GM12878 (cell line): Measurements from ENCODE around the gene PLS1.
"Not testable (repeated sequence)": the region's sequence is repeated elsewhere in the genome, so short reads cannot be mapped to it uniquely, and the experiment has no call there.

Experiments
- CTCF ChIP-seq, 3 experiments: IDR thresholded peaks in 2 of 3; conservative IDR thresholded peaks in 1 of 3; 2 replicates each; pipeline ENCODE4 v1.5.1; 2011; ENCODE audit warnings: low read depth in 3 of 3, low read length in 3 of 3, mild to moderate bottlenecking in 3 of 3, control low read depth in 2 of 3, moderate library complexity in 2 of 3, inconsistent platforms in 1 of 3, mixed read lengths in 1 of 3; ENCODE audit not compliant: control insufficient read depth in 2 of 3, insufficient read depth in 1 of 3; ENCODE audit errors: extremely low read depth in 1 of 3
- EP300 ChIP-seq, 2 experiments: fragments of 150-350 bp in 1 of 2; IDR thresholded peaks; 2 replicates each; pipeline ENCODE4 v1.6.1; 2011 to 2012; ENCODE audit warnings: low read depth in 2 of 2, low read length in 2 of 2, borderline replicate concordance in 1 of 2, improper control_type of control experiment in 1 of 2, inconsistent platforms in 1 of 2; ENCODE audit not compliant: control insufficient read depth in 1 of 2
- MTA2 ChIP-seq: fragments of 450-650 bp; IDR thresholded peaks from 2 replicates; pipeline ENCODE4 v1.6.1; 2016; ENCODE audit warnings: low read depth, mild to moderate bottlenecking, moderate library complexity
- SUZ12 ChIP-seq: fragments of 200-600 bp; sonication (generic); IDR thresholded peaks from one replicate; pipeline ENCODE4 v1.6.1; 2018; ENCODE audit warnings: antibody characterized with exemption, mild to moderate bottlenecking; ENCODE audit not compliant: unreplicated experiment
- TAF1 ChIP-seq: IDR thresholded peaks from 2 replicates; pipeline ENCODE4 v1.6.1; 2011; ENCODE audit warnings: mild to moderate bottlenecking, low read depth, low read length, borderline replicate concordance
- TARDBP ChIP-seq: IDR thresholded peaks from 2 replicates; pipeline ENCODE4 v1.6.1; 2016; ENCODE audit warnings: borderline replicate concordance
- ZBTB11 ChIP-seq: fragments of 450-650 bp; formaldehyde crosslinking; IDR thresholded peaks from 2 replicates; pipeline ENCODE4 v1.5.0; 2022; ENCODE audit warnings: mild to moderate bottlenecking, missing genetic modification characterization
- ZSCAN29 ChIP-seq: fragments of 450-650 bp; IDR thresholded peaks from 2 replicates; pipeline ENCODE4 v1.6.1; 2017; ENCODE audit warnings: mild to moderate bottlenecking, moderate library complexity
- TF ChIP-seq, protein P1 (sequence below): IDR thresholded peaks from 2 replicates; pipeline ENCODE4 v1.6.1; 2011; ENCODE audit warnings: low read depth, low read length, improper control_type of control experiment, borderline replicate concordance

DNA sequence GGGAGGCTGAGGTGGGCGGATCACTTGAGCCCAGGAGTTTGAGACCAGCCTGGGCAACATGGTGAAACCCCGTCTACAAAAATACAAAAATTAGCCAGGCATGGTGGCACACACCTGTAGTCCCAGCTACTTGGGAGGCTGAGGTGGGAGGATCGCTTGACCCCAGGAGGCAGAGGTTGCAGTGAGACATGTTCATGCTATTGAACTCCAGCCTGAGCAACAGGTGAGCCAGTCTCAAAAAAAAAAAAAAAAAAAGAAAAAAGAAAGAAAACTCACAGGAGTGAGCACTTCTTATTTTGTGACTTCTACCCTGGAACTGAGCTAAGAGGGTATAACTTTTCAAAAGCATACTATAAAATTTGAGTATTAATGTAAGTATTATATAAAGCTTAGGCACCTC, 22.0 kb upstream of the PLS1 start:
- not testable (repeated sequence) for TF ChIP-seq ZBTB11 (CRISPR knock-in tag); MTA2; ZSCAN29; SUZ12; TARDBP; CTCF (IDR thresholded peaks at IDR 0.05 in 2 of 3, conservative IDR thresholded peaks at IDR 0.05 in 1 of 3; ENCODE audit: control insufficient read depth in 2 of 3, extremely low read depth in 1 of 3, insufficient read depth in 1 of 3, low read depth in 3 of 3, low read length in 3 of 3); EP300 (IDR thresholded peaks at IDR 0.05; ENCODE audit: borderline replicate concordance in 1 of 2, control insufficient read depth in 1 of 2, low read depth in 2 of 2, low read length in 2 of 2); TAF1
- TF ChIP-seq, protein P1, sequence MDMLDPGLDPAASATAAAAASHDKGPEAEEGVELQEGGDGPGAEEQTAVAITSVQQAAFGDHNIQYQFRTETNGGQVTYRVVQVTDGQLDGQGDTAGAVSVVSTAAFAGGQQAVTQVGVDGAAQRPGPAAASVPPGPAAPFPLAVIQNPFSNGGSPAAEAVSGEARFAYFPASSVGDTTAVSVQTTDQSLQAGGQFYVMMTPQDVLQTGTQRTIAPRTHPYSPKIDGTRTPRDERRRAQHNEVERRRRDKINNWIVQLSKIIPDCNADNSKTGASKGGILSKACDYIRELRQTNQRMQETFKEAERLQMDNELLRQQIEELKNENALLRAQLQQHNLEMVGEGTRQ: not testable (repeated sequence)
